IMR-90 (cell line): ENCODE measurements around the gene GPC5. TPM values are rescaled to one million over a fixed set of nuclear protein-coding genes. Genes with fewer than 3 reads are reported as not detected.

Source experiments
- ATAC-seq: fragments of 200-7000 bp; cut with Tn5 transposase; 2 replicates; pipeline ENCODE4 v1.9.1; 2020; ENCODE audit warnings: low read depth, mild to moderate bottlenecking, moderate library complexity
- BruUV-seq: library from RNA; stranded (reverse); fragments of 400-500 nt; replicated peaks from 2 replicates; lab custom pipeline; 2021; lab: Mats Ljungman, UMichigan
- CTCF ChIA-PET: fragments of 300-600 bp; formaldehyde crosslinking; extraction: SDS; loops from one replicate; lab custom pipeline; 2021; ENCODE audit warnings: antibody characterized with exemption; lab: Yijun Ruan, JAX
- POLR2A ChIA-PET: fragments of 300-600 bp; sonication (Branson Sonifier 250); formaldehyde crosslinking; loops from one replicate; lab custom pipeline; 2022; ENCODE audit warnings: antibody characterized with exemption; ENCODE audit not compliant: unreplicated experiment; lab: Charles Lee
- DNase-seq: peaks from one replicate; pipeline ENCODE4 v3.0.0; 2013
- H2AFZ ChIP-seq: replicated peaks from 2 replicates; pipeline ENCODE3; 2013; ENCODE audit warnings: low read length, mild to moderate bottlenecking; ENCODE audit not compliant: poor library complexity
- H2AK5ac ChIP-seq: 2 replicates; pipeline ENCODE4 v1.6.1; 2013; ENCODE audit warnings: low read depth, low read length, inconsistent platforms
- H2AK9ac ChIP-seq: replicated peaks from 2 replicates; pipeline ENCODE3; 2013; ENCODE audit warnings: mild to moderate bottlenecking, low read depth, low read length, moderate library complexity; ENCODE audit not compliant: poor library complexity
- H2BK120ac ChIP-seq: 2 replicates; pipeline ENCODE4 v1.6.1; 2013; ENCODE audit warnings: low read depth, low read length, inconsistent platforms
- H2BK15ac ChIP-seq: 3 replicates; pipeline ENCODE4 v1.6.1; 2013; ENCODE audit warnings: low read depth, low read length, inconsistent platforms
- H2BK20ac ChIP-seq: 2 replicates; pipeline ENCODE4 v1.6.1; 2013; ENCODE audit warnings: low read depth, mild to moderate bottlenecking, inconsistent platforms, low read length, moderate library complexity
- H2BK5ac ChIP-seq: 2 replicates; pipeline ENCODE4 v1.6.1; 2013; ENCODE audit warnings: mild to moderate bottlenecking, low read depth, low read length, inconsistent platforms; ENCODE audit not compliant: poor library complexity, severe bottlenecking
- H3K14ac ChIP-seq: replicated peaks from 2 replicates; pipeline ENCODE4 v1.6.1; 2013; ENCODE audit warnings: low read depth, low read length, inconsistent platforms
- H3K18ac ChIP-seq: 2 replicates; pipeline ENCODE4 v1.6.1; 2013; ENCODE audit warnings: low read depth, low read length, control low read depth
- H3K23ac ChIP-seq: 2 replicates; pipeline ENCODE4 v1.6.1; 2013; ENCODE audit warnings: low read depth, low read length, inconsistent platforms
- H3K27ac ChIP-seq: 2 replicates; pipeline ENCODE4 v1.5.1; 2013; ENCODE audit warnings: mild to moderate bottlenecking, control low read depth, low read length; ENCODE audit not compliant: insufficient read depth
- H3K27me3 ChIP-seq: 2 replicates; pipeline ENCODE4 v1.6.1; 2013; ENCODE audit warnings: low read length; ENCODE audit not compliant: control insufficient read depth, insufficient read depth
- H3K36me3 ChIP-seq: 2 replicates; pipeline ENCODE4 v1.6.1; 2013; ENCODE audit warnings: low read length, mixed read lengths; ENCODE audit not compliant: control insufficient read depth, insufficient read depth
- H3K4ac ChIP-seq: 2 replicates; pipeline ENCODE4 v1.6.1; 2013; ENCODE audit warnings: low read depth, low read length, inconsistent platforms
- H3K4me1 ChIP-seq: 2 replicates; pipeline ENCODE4 v1.6.1; 2013; ENCODE audit warnings: low read length, mixed read lengths; ENCODE audit not compliant: control insufficient read depth, insufficient read depth
- H3K4me2 ChIP-seq: 2 replicates; pipeline ENCODE4 v1.6.1; 2013; ENCODE audit warnings: low read depth, mild to moderate bottlenecking, control low read depth, low read length, moderate library complexity
- H3K4me3 ChIP-seq: 2 replicates; pipeline ENCODE4 v1.5.1; 2013; ENCODE audit warnings: low read depth, mild to moderate bottlenecking, control low read depth, low read length, moderate library complexity; ENCODE audit not compliant: insufficient read depth
- H3K56ac ChIP-seq: 2 replicates; pipeline ENCODE4 v1.6.1; 2013; ENCODE audit warnings: low read length, inconsistent platforms; ENCODE audit not compliant: insufficient read depth; ENCODE audit errors: extremely low read depth
- H3K79me1 ChIP-seq, 2 experiments: 2 replicates each; pipeline ENCODE4 v1.6.1; 2013; ENCODE audit warnings: low read length in 2 of 2, inconsistent platforms in 1 of 2, low read depth in 1 of 2
- H3K9ac ChIP-seq: 2 replicates; pipeline ENCODE4 v1.6.1; 2013; ENCODE audit warnings: low read depth, low read length, control low read depth
- H3K9me1 ChIP-seq: 2 replicates; pipeline ENCODE4 v1.6.1; 2013; ENCODE audit warnings: low read length, inconsistent platforms; ENCODE audit not compliant: insufficient read depth
- H3K9me3 ChIP-seq: 2 replicates; pipeline ENCODE4 v1.6.1; 2013; ENCODE audit warnings: low read length; ENCODE audit not compliant: control insufficient read depth, insufficient read depth
- H4K20me1 ChIP-seq: 2 replicates; pipeline ENCODE4 v1.6.1; 2013; ENCODE audit warnings: low read length, inconsistent platforms; ENCODE audit not compliant: insufficient read depth
- H4K5ac ChIP-seq: 2 replicates; pipeline ENCODE4 v1.6.1; 2013; ENCODE audit warnings: mild to moderate bottlenecking, low read depth, low read length, control low read depth
- H4K8ac ChIP-seq, 2 experiments: 2 replicates each; pipeline ENCODE4 v1.6.1; 2013; ENCODE audit warnings: low read depth in 2 of 2, low read length in 2 of 2, control low read depth in 1 of 2, inconsistent platforms in 1 of 2
- H4K91ac ChIP-seq: 2 replicates; pipeline ENCODE4 v1.6.1; 2013; ENCODE audit warnings: low read depth, low read length, inconsistent platforms; ENCODE audit not compliant: insufficient read depth
- BHLHE40 ChIP-seq: fragments of 150-350 bp; IDR thresholded peaks from 2 replicates; pipeline ENCODE4 v1.6.1; 2016; ENCODE audit warnings: mild to moderate bottlenecking, low read depth, low read length
- CEBPB ChIP-seq: IDR thresholded peaks from 2 replicates; pipeline ENCODE4 v1.6.1; 2012; ENCODE audit warnings: low read depth, low read length, improper control_type of control experiment
- CHD1 ChIP-seq: IDR thresholded peaks from 2 replicates; pipeline ENCODE4 v1.6.1; 2012; ENCODE audit warnings: low read depth, low read length, improper control_type of control experiment
- FOS ChIP-seq: fragments of 150-350 bp; IDR thresholded peaks from 2 replicates; pipeline ENCODE4 v1.6.1; 2016; ENCODE audit warnings: low read depth, low read length
- MAFK ChIP-seq: IDR thresholded peaks from 2 replicates; pipeline ENCODE4 v1.6.1; 2012; ENCODE audit warnings: low read depth, low read length, improper control_type of control experiment
- MAZ ChIP-seq: IDR thresholded peaks from 2 replicates; pipeline ENCODE4 v1.6.1; 2012; ENCODE audit warnings: low read depth, mild to moderate bottlenecking, low read length, improper control_type of control experiment, moderate library complexity, borderline replicate concordance
- MXI1 ChIP-seq: IDR thresholded peaks from 2 replicates; pipeline ENCODE4 v1.6.1; 2012; ENCODE audit warnings: low read depth, mild to moderate bottlenecking, low read length, moderate library complexity, borderline replicate concordance
- NFE2L2 ChIP-seq: fragments of 150-350 bp; IDR thresholded peaks from 2 replicates; pipeline ENCODE4 v1.6.1; 2016; ENCODE audit warnings: low read depth, mild to moderate bottlenecking, low read length
- POLR2A ChIP-seq: IDR thresholded peaks from 2 replicates; pipeline ENCODE4 v1.6.1; 2012; ENCODE audit warnings: mild to moderate bottlenecking, low read depth, low read length
- RAD21 ChIP-seq: IDR thresholded peaks from 2 replicates; pipeline ENCODE4 v1.6.1; 2012; ENCODE audit warnings: low read length, improper control_type of control experiment
- RCOR1 ChIP-seq: IDR thresholded peaks from 2 replicates; pipeline ENCODE4 v1.6.1; 2012; ENCODE audit warnings: mild to moderate bottlenecking, low read length, improper control_type of control experiment; ENCODE audit not compliant: insufficient replicate concordance
- RFX5 ChIP-seq: IDR thresholded peaks from 2 replicates; pipeline ENCODE4 v1.8.0; 2012; ENCODE audit warnings: low read depth, mild to moderate bottlenecking, low read length, moderate library complexity
- SMC3 ChIP-seq: fragments of 150-350 bp; IDR thresholded peaks from 2 replicates; pipeline ENCODE4 v1.6.1; 2016; ENCODE audit warnings: low read depth, mild to moderate bottlenecking, antibody characterized with exemption, low read length, moderate library complexity
- WGBS, 2 experiments: methylation state at CpG; one replicate each; pipeline versions ENCODE4 v1.1.5 to v1.1.7; 2013; ENCODE audit warnings: missing lambda C conversion rate in 2 of 2; ENCODE audit not compliant: insufficient read length in 1 of 2; ENCODE audit errors: extremely low coverage in 2 of 2; 5-methylcytosine and 5-hydroxymethylcytosine counted together
- dilution Hi-C: fragments of 300-500 bp; cut with HindIII; formaldehyde crosslinking; loops from one replicate; pipeline ENCODE4 v1.14.3; 2018; ENCODE audit warnings: low sequenced_read_pairs; ENCODE audit not compliant: unreplicated experiment
- in situ Hi-C: fragments of 300-500 bp; cut with MboI; formaldehyde crosslinking; loops from 3 replicates; pipeline ENCODE4 v1.14.3; 2019; ENCODE audit warnings: low sequenced_read_pairs, inconsistent platforms, mixed read lengths
- intact Hi-C: fragments of 100-400 bp; cut with micrococcal nuclease; formaldehyde crosslinking; loops from 2 replicates; pipeline ENCODE4 v1.10.0; 2022
- polyA plus RNA-seq, 3 experiments: library from polyadenylated mRNA; depleted of rRNA; stranded (reverse); fragments of >200 nt; gene quantifications; 2 replicates each; pipeline ENCODE4 v1.2.3, GENCODE V29; 2012; ENCODE audit warnings: low replicate concordance in 1 of 3
- total RNA-seq: library from RNA; depleted of rRNA; stranded (reverse); fragments of >200 nt; gene quantifications from 2 replicates; pipeline ENCODE4 v1.2.3, GENCODE V29; 2012
- TF ChIP-seq, protein P1 (sequence below): fragments of 150-350 bp; IDR thresholded peaks from 2 replicates; pipeline ENCODE4 v1.6.1; 2017; ENCODE audit warnings: mild to moderate bottlenecking, antibody characterized with exemption, low read length, low read depth
- TF ChIP-seq, protein P2 (sequence below): conservative IDR thresholded peaks from 2 replicates; pipeline ENCODE4 v1.5.1; 2012; ENCODE audit warnings: mild to moderate bottlenecking, low read depth, low read length, improper control_type of control experiment
- TF ChIP-seq, protein P3 (sequence below): fragments of 150-350 bp; IDR thresholded peaks from 2 replicates; pipeline ENCODE4 v1.6.1; 2016; ENCODE audit warnings: low read depth, mild to moderate bottlenecking, low read length, moderate library complexity, borderline replicate concordance

The GPC5 gene
- total and polyA plus RNA-seq, 2 of the 4 experiments (the other 2 are of a cell fraction), result 0.94 to 1.8 TPM

DNA sequence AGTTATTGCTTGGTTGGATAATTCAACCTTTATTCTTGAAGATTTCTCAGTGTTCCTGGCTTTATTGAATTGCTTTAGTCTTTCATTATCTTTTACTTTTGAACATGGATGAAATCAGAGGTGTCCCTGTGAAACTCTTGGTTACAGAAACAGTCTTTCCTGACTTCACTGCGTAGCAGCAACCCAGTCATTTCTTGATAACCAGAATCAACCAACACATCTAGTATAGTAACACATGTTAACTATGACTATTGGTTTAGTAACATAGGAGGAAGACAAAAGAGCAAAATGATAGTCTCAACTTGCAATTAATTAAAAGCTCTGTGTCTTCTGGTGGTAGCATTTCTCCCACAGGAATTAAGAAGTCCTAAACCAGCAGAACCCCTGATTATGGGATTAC is 393.6 kb downstream of the GPC5 start:
- Histone ChIP-seq H3K4me3 (no peak overlapping the region), H3K14ac (no peak overlapping the region), H3K9ac (no peak overlapping the region), H3K23ac (no peak overlapping the region), H3K36me3 (no peaks in the 10 kb centered on the region), H2AFZ (no peak overlapping the region), H3K27ac (no peak overlapping the region), H2AK9ac (no peak overlapping the region), H3K79me1 (no peaks in the 10 kb centered on the region), H2BK15ac (no peak overlapping the region), H4K91ac (no peak overlapping the region), H2BK20ac (no peak overlapping the region), H3K9me3 (no peaks in the 10 kb centered on the region), H4K20me1 (no peaks in the 10 kb centered on the region), H2AK5ac (no peak overlapping the region), H3K18ac (no peak overlapping the region), H2BK120ac (no peak overlapping the region), H3K4ac (no peak overlapping the region), H3K56ac (no peak overlapping the region), H3K9me1 (no peaks in the 10 kb centered on the region), H4K8ac (no peak overlapping the region), H3K4me2 (no peak overlapping the region), H4K5ac (no peak overlapping the region), H3K27me3 (no peaks in the 10 kb centered on the region), H3K4me1 (no peaks in the 10 kb centered on the region), H2BK5ac (no peak overlapping the region)
- DNase-seq (no peak), ATAC-seq (no peak)
- CTCF ChIA-PET, result no interaction called here
- intact Hi-C loops (no loop called here), in situ Hi-C loops (no loop called here), dilution Hi-C loops (no loop called here)
- TF ChIP-seq MXI1 (no peak), POLR2A (no peak), BHLHE40 (no peak), CEBPB (no peak), MAZ (no peak), MAFK (no peak), RFX5 (no peak), RAD21 (no peak), SMC3 (no peak), CHD1 (no peak), NFE2L2 (no peak), RCOR1 (no peak), FOS (no peak)
- TF ChIP-seq, protein P1, sequence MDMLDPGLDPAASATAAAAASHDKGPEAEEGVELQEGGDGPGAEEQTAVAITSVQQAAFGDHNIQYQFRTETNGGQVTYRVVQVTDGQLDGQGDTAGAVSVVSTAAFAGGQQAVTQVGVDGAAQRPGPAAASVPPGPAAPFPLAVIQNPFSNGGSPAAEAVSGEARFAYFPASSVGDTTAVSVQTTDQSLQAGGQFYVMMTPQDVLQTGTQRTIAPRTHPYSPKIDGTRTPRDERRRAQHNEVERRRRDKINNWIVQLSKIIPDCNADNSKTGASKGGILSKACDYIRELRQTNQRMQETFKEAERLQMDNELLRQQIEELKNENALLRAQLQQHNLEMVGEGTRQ, result no peak
- TF ChIP-seq, protein P2, sequence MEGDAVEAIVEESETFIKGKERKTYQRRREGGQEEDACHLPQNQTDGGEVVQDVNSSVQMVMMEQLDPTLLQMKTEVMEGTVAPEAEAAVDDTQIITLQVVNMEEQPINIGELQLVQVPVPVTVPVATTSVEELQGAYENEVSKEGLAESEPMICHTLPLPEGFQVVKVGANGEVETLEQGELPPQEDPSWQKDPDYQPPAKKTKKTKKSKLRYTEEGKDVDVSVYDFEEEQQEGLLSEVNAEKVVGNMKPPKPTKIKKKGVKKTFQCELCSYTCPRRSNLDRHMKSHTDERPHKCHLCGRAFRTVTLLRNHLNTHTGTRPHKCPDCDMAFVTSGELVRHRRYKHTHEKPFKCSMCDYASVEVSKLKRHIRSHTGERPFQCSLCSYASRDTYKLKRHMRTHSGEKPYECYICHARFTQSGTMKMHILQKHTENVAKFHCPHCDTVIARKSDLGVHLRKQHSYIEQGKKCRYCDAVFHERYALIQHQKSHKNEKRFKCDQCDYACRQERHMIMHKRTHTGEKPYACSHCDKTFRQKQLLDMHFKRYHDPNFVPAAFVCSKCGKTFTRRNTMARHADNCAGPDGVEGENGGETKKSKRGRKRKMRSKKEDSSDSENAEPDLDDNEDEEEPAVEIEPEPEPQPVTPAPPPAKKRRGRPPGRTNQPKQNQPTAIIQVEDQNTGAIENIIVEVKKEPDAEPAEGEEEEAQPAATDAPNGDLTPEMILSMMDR, result no peak
- TF ChIP-seq, protein P3, sequence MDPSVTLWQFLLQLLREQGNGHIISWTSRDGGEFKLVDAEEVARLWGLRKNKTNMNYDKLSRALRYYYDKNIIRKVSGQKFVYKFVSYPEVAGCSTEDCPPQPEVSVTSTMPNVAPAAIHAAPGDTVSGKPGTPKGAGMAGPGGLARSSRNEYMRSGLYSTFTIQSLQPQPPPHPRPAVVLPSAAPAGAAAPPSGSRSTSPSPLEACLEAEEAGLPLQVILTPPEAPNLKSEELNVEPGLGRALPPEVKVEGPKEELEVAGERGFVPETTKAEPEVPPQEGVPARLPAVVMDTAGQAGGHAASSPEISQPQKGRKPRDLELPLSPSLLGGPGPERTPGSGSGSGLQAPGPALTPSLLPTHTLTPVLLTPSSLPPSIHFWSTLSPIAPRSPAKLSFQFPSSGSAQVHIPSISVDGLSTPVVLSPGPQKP, result no peak
- WGBS, 2 experiments, result no CpG with 5 or more reads among the region's 1 CpG
- POLR2A ChIA-PET, result no interaction called here
- no TSS peak for BruUV-seq
